ENCODE data around the gene GLT1D1.

GLT1D1 gene

GRCh38 chr12:128819293-128820144 is 33.8 kb upstream of the GLT1D1 start:
- Histone ChIP-seq H3K27me3 (replicated peaks; ENCODE audit: insufficient read depth, low read length) (no peaks in the 10 kb centered on the region), H3K36me3 (replicated peaks; ENCODE audit: insufficient read depth, low read length) (no peaks in the 10 kb centered on the region), H3K4me3 (ENCODE audit: low read length) (no peak overlapping the region), H3K27ac (ENCODE audit: low read length) (no peak overlapping the region), H3K9me3 (replicated peaks; ENCODE audit: insufficient read depth, low read length) (no peaks in the 10 kb centered on the region), H3K9me2 (replicated peaks; ENCODE audit: insufficient read depth, low read length) (no peaks in the 10 kb centered on the region), H2AFZ (ENCODE audit: low read length) (no peak overlapping the region), H3K4me1 (ENCODE audit: low read length) (no peaks in the 10 kb centered on the region), H4K20me1 (ENCODE audit: insufficient read depth, low read length) (no peaks in the 10 kb centered on the region), H3K9ac (ENCODE audit: low read length) (no peak overlapping the region), H3K79me2 (ENCODE audit: low read length) (peaks cover 87% of the 10 kb centered on the region), H3K4me2 (ENCODE audit: low read depth, low read length) (no peak overlapping the region), H3F3A (ENCODE audit: insufficient read depth, low read length) (no peaks in the 10 kb centered on the region)
- no peak for TF ChIP-seq EZH2 (optimal IDR thresholded peaks at IDR 0.05; ENCODE audit: low read depth, low read length)
- no peak for DNase-seq

GRCh38 chr12:128820253-128820652 is 33.0 kb upstream of the GLT1D1 start:
- H3K9ac ChIP-seq (ENCODE audit: low read length) = no peak overlapping the region
- TF ChIP-seq EZH2phosphoT487 (IDR thresholded peaks at IDR 0.05; ENCODE audit: low read length) = no peak
- peaks cover 80% of the 10 kb centered on the region for H3K79me2 ChIP-seq (ENCODE audit: low read length)
- no peaks in the 10 kb centered on the region for H3F3A ChIP-seq (ENCODE audit: insufficient read depth, low read length)
- H3K27me3 ChIP-seq (replicated peaks; ENCODE audit: insufficient read depth, low read length) = no peaks in the 10 kb centered on the region
- DNase-seq = no peak
- H3K4me1 ChIP-seq (ENCODE audit: low read length) = no peaks in the 10 kb centered on the region
- no peak overlapping the region for H3K4me3 ChIP-seq (ENCODE audit: low read length)
- H3K4me2 ChIP-seq (ENCODE audit: low read depth, low read length) = no peak overlapping the region
- H3K9me3 ChIP-seq (replicated peaks; ENCODE audit: insufficient read depth, low read length) = no peaks in the 10 kb centered on the region
- no peaks in the 10 kb centered on the region for H3K9me2 ChIP-seq (replicated peaks; ENCODE audit: insufficient read depth, low read length)
- no peak overlapping the region for H2AFZ ChIP-seq (ENCODE audit: low read length)
- H3K36me3 ChIP-seq (replicated peaks; ENCODE audit: insufficient read depth, low read length) = no peaks in the 10 kb centered on the region
- H3K27ac ChIP-seq (ENCODE audit: low read length) = no peak overlapping the region
- no peaks in the 10 kb centered on the region for H4K20me1 ChIP-seq (ENCODE audit: insufficient read depth, low read length)

GRCh38 chr12:128820723-128821432 is 32.4 kb upstream of the GLT1D1 start:
- DNase-seq = no peak
- no peaks in the 10 kb centered on the region for H4K20me1 ChIP-seq (ENCODE audit: insufficient read depth, low read length)
- no peaks in the 10 kb centered on the region for H3K9me3 ChIP-seq (replicated peaks; ENCODE audit: insufficient read depth, low read length)
- H3K9me2 ChIP-seq (replicated peaks; ENCODE audit: insufficient read depth, low read length) = no peaks in the 10 kb centered on the region
- no peak overlapping the region for H3K27ac ChIP-seq (ENCODE audit: low read length)
- no peak overlapping the region for H3K4me2 ChIP-seq (ENCODE audit: low read depth, low read length)
- H3K79me2 ChIP-seq (ENCODE audit: low read length) = peaks cover 73% of the 10 kb centered on the region
- no peaks in the 10 kb centered on the region for H3K27me3 ChIP-seq (replicated peaks; ENCODE audit: insufficient read depth, low read length)
- H3F3A ChIP-seq (ENCODE audit: insufficient read depth, low read length) = no peaks in the 10 kb centered on the region
- H3K4me3 ChIP-seq (ENCODE audit: low read length) = no peak overlapping the region
- H3K4me1 ChIP-seq (ENCODE audit: low read length) = no peaks in the 10 kb centered on the region
- H3K9ac ChIP-seq (ENCODE audit: low read length) = no peak overlapping the region
- H2AFZ ChIP-seq (ENCODE audit: low read length) = no peak overlapping the region
- H3K36me3 ChIP-seq (replicated peaks; ENCODE audit: insufficient read depth, low read length) = no peaks in the 10 kb centered on the region
- TF ChIP-seq CTCF (IDR thresholded peaks at IDR 0.05; ENCODE audit: low read length) (no peak), EZH2phosphoT487 (IDR thresholded peaks at IDR 0.05; ENCODE audit: low read length) (no peak), EZH2 (optimal IDR thresholded peaks at IDR 0.05; ENCODE audit: low read depth, low read length) (no peak)

- Histone ChIP-seq H3K9me2 (replicated peaks; ENCODE audit: insufficient read depth, low read length) (no peaks in the 10 kb centered on the region), H3K4me1 (ENCODE audit: low read length) (no peaks in the 10 kb centered on the region), H3K9me3 (replicated peaks; ENCODE audit: insufficient read depth, low read length) (no peaks in the 10 kb centered on the region), H3K4me3 (ENCODE audit: low read length) (peak overlapping the region; percentile 67), H3K9ac (ENCODE audit: low read length) (peak overlapping the region; percentile 62), H3K79me2 (ENCODE audit: low read length) (peaks cover 49% of the 10 kb centered on the region), H3K4me2 (ENCODE audit: low read depth, low read length) (peak overlapping the region; percentile 57), H3K27ac (ENCODE audit: low read length) (peak overlapping the region; percentile 48; the same call in 1 of the 2 replicates), H2AFZ (ENCODE audit: low read length) (0 out of 2 replicates have a peak overlapping the region, but pooled peaks have one; percentile 6), H3K27me3 (replicated peaks; ENCODE audit: insufficient read depth, low read length) (no peaks in the 10 kb centered on the region), H3K36me3 (replicated peaks; ENCODE audit: insufficient read depth, low read length) (no peaks in the 10 kb centered on the region), H3F3A (ENCODE audit: insufficient read depth, low read length) (no peaks in the 10 kb centered on the region), H4K20me1 (ENCODE audit: insufficient read depth, low read length) (no peaks in the 10 kb centered on the region)
- peak; percentile 10 for DNase-seq
- TF ChIP-seq EZH2 (optimal IDR thresholded peaks at IDR 0.05; ENCODE audit: low read depth, low read length) (no peak), CTCF (IDR thresholded peaks at IDR 0.05; ENCODE audit: low read length) (no peak), EZH2phosphoT487 (IDR thresholded peaks at IDR 0.05; ENCODE audit: low read length) (no peak)
Measured at GRCh38 chr12:128823216-128823915, 29.9 kb upstream of the GLT1D1 start.

Measured in MM.1S (cell line).